Measurements from ENCODE around the gene CCNA2.

DNA sequence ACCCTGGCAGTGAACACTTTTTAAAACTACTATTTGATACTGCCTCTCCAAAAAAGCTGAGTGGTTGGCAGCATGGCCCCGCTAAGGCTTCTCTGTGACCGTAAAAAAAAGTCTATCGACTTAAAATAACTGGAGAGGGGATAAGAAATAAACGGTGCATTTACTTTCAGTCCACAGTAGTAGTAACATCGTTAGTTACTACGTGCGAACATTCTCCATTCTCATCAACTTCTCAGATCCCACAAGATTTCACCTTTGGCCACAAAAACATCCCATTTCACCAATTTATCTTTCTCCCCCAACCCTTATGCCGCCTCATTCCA, 23.1 kb downstream of the CCNA2 start:
- TF ChIP-seq, protein P1, sequence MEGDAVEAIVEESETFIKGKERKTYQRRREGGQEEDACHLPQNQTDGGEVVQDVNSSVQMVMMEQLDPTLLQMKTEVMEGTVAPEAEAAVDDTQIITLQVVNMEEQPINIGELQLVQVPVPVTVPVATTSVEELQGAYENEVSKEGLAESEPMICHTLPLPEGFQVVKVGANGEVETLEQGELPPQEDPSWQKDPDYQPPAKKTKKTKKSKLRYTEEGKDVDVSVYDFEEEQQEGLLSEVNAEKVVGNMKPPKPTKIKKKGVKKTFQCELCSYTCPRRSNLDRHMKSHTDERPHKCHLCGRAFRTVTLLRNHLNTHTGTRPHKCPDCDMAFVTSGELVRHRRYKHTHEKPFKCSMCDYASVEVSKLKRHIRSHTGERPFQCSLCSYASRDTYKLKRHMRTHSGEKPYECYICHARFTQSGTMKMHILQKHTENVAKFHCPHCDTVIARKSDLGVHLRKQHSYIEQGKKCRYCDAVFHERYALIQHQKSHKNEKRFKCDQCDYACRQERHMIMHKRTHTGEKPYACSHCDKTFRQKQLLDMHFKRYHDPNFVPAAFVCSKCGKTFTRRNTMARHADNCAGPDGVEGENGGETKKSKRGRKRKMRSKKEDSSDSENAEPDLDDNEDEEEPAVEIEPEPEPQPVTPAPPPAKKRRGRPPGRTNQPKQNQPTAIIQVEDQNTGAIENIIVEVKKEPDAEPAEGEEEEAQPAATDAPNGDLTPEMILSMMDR (IDR thresholded peaks at IDR 0.05): no peak
- no peak for TF ChIP-seq POLR2A (IDR thresholded peaks at IDR 0.05)

All from body of pancreas (tissue), 4 donors.